Ishikawa (cell line): ENCODE data around the gene RALGAPA2.

Experiments used
- CEBPB ChIP-seq: IDR thresholded peaks from 2 replicates; pipeline ENCODE4 v1.6.1; 2012
- EP300 ChIP-seq: IDR thresholded peaks from 2 replicates; pipeline ENCODE4 v1.6.1; 2012; ENCODE audit warnings: borderline replicate concordance
- NFIC ChIP-seq: IDR thresholded peaks from 2 replicates; pipeline ENCODE4 v1.6.1; 2012
- RAD21 ChIP-seq: IDR thresholded peaks from 2 replicates; pipeline ENCODE4 v1.6.1; 2012; ENCODE audit warnings: low read depth
- TCF12 ChIP-seq: IDR thresholded peaks from 2 replicates; pipeline ENCODE4 v1.6.1; 2012; ENCODE audit warnings: low read depth
- ZBTB7A ChIP-seq: IDR thresholded peaks from 2 replicates; pipeline ENCODE4 v1.6.1; 2012; ENCODE audit warnings: low read depth
- TF ChIP-seq, protein P1 (sequence below): IDR thresholded peaks from 2 replicates; pipeline ENCODE4 v1.6.1; 2012

DNA sequence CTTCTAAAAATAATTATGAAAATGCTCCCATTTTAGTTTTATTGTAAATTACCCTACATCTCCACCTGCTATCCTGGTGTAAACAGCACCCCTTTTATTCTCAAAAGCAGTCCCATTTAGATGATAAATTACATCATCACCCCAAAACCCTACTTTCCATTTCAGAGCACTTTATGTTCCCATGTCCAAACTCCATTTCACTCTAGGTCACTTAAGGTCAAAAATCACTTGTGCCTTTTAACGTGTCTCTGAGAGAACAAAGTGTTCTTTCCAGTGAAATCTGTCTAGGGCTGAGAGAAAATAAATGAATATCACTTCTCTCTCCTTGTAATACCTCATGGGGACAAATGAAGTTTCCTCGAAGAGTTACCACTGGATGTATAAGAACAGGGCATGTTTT, 187.2 kb downstream of the RALGAPA2 start:
- no peak for TF ChIP-seq ZBTB7A
- no peak for TF ChIP-seq EP300
- TF ChIP-seq CEBPB = no peak
- TF ChIP-seq RAD21 = no peak
- no peak for TF ChIP-seq NFIC
- TF ChIP-seq, protein P1, sequence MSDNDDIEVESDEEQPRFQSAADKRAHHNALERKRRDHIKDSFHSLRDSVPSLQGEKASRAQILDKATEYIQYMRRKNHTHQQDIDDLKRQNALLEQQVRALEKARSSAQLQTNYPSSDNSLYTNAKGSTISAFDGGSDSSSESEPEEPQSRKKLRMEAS = no peak
- no peak for TF ChIP-seq TCF12
